ENCODE data around the gene METAP1D.
A peak's percentile ranks its signal among the peaks of the same experiment; 100 is the strongest.
"Not testable (repeated sequence)": the region's sequence is repeated elsewhere in the genome, so short reads cannot be mapped to it uniquely, and the experiment has no call there.

METAP1D gene

DNA sequence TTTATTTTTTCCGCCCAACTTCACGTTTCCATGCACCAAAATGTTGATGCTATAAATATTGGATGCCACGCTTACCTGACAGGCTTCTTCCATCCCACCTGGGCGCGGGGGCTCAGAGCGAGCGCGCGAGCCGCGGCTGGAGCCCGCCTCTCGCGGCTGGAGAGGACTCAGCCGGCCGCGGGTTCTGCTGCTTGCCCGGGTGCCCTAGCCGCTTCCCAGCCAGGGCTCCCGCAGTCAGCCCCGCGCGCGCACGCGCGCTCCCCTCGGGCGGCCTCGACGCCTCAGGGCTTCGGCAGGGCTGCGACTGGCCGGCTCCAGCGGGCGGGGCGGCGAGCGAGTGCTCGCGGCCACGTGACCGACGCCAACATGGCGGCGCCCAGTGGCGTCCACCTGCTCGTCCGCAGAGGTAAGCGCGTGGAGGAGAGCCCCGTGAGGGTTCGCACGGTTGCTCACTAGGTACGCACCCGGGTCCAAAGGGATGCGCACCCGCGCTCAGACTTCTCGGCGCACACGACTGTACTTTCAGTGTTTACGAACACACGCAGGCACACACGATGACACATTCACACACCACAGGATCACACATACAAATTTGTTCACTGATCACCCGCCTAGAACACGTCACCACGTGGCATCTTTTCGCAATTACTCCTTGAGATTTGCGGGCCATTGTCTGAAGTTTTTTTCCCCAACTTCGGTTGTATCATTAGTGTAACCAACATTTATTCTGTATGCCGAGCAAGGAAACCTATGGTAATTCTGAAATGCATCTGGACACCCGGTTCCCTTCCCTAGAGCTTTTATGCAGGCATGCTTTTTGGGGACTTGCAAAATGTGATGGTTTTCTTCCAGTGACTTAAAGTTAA, at the start of gene METAP1D:
Gene METAP1D (plus strand): TSS at position 350 of the 866 bp plus-strand sequence. CDS start 17 bp downstream, at position 367.
- peak; percentile 92 for DNase-seq (ENCODE audit: low spot score)

DNA sequence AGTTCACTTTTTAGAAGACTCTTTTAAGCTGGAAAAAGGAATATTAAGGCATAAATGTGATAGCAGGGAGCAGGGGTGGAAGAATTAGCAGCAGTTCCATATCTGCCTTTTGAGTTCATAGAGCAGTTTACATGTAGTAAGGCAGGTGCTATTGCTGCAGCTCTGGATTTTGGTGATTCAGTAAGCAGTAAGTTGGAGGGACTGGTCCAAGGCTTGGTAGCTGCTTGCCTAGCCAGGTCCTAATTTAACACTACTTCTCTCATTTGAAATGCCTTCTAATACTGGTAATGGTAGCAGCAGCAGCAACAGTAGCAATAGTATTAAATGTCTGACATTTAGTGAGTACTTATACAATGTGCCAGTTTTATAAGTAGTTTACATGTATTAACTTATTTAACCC, 47.5 kb upstream of the METAP1D start:
- no peak for DNase-seq (ENCODE audit: low spot score)

DNA sequence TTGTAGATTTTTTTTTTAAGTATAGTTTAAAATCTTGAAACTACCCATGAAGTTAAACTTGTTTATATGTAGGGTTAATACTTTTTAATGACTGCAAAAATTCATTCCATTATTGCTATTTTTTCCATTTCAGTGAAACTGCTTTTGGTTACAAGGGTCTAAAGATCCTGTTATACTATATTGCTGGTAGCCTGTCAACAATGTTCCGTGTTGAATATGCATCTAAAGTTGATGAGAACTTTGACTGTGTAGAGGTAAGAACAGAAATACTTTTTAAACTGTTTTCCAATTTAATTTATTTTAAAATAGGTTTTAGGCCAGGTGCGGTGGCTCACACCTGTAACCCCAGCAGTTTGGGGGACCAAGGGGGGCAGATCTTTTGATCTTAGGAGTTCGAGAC, 47.0 kb upstream of the METAP1D start:
- DNase-seq (ENCODE audit: low spot score) = no peak

DNA sequence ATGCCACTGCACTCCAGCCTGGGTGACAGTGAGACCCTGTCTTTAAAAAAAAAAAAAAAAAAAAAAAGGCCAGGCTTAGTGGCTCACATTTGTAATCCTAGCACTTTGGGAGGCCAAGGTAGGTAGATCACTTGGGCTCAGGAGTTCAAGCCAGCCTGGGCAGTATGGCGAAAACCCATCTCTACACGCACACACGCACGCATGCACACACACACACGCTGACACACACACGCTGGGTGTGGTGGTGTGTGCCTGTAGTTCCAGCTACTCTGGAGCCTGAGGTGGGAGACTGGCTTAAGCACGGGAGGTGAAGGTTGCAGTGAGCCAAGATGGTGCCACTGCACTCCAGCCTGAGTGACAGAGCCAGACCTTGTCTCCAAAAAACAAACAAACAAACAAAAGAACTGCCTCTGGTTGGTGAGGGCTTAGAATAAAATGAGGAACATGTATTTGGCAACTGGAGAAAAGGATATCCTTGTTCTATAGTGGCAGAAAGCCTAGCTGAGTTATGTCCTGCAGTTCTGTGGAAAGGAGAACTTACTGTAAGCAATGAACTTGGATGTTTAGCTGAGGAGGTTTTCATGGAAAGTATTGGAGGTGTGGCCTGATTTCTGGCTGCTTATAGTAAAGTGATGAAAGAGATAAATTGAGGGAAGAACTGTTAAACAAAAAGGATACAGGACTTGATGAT, 43.5 kb upstream of the METAP1D start:
- no peak for DNase-seq (ENCODE audit: low spot score)

DNA sequence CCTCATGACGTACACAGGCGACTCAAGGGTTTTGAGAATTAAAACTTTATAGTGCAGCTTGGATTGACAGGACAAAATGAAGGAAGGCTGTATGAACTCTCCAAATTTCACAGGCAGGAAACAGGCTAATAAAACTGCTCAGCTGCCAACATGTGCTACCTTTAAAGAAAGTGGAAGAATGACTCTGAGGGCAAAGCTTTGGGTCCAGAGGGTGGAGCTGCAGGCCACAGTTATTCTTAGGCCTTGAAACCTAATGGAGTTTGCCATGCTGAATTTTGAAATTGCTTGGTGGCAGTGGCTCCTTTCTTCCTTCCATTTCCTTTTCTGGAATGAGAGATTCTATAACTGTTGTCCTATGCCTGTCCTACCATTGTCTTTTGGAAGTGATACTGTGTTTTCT, 42.7 kb upstream of the METAP1D start:
- no peak for DNase-seq (ENCODE audit: low spot score)

DNA sequence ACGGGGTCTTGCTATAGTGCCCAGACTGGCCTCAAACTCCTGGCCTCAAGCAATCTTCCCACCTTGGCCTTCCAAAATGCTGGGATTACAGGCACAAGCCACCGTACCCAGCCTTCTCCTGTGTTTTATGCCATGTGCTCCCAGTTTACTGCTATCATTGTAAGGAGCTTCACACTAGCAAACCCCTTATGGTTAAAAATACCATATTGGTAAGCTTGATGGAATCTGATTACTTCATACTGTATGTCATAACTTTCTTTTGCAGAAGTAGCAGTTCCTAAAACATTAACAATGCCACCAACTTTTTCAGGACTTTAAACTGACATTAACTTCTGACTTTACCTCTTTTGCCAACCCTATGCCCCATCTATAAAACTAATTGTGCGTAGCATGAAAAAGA, 41.3 kb upstream of the METAP1D start:
- no peak for DNase-seq (ENCODE audit: low spot score)

DNA sequence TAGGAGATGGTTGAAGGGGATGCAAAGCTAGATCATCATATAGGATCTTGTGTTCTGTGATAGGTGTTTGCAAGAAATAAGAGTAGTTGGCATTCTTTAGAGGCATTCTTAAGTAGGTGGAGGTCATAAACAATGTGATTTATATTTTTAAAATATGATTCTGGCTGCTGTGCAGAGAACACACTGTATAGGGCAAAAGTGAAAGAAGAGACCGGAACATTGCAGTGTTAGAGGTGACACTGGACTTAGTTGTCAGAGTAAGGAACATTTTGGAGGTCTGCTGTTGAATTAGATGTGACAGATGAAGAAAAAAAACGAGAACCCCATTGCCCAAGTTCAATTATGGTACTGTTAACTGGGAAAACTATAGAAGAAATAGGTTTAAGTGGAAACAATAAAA, 39.8 kb upstream of the METAP1D start:
- no peak for DNase-seq (ENCODE audit: low spot score)

DNA sequence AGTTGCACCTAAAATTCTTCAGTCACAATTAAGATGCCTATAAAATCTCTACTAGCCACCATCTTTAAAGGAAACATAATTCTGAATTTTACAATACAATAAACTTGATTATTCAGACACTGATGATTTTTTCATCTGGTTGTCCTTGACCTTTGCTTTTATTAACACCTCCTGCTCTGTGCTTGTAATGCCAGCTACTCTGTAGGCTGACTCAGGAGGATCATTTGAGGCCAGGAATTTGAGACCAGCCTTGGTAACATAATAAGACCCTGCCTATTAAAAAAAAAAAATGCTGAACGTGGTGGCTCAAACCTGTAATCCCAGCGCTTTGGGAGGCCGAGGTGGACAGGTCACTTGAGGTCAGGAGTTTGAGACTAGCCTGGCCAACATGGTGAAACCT, 39.2 kb upstream of the METAP1D start:
- DNase-seq (ENCODE audit: low spot score) = no peak

DNA sequence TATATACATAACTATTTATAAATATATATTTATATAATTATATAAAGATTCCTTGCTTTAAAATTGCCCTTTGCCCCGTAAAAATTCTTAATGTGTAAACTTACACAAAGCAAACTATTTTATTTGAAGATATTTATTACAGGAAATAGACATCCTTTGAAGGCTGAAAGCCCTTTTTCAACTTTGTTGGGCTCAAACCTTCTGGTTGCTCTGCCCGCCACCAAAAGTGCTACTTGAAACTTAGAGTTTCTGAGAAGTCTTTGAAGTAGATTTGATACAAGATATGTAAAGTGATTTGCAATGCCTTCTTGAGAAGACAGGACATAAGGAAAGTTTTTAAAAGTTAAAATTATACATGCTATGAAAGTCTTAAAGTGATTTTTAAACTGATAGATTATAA, 36.6 kb upstream of the METAP1D start:
- no peak for DNase-seq (ENCODE audit: low spot score)

DNA sequence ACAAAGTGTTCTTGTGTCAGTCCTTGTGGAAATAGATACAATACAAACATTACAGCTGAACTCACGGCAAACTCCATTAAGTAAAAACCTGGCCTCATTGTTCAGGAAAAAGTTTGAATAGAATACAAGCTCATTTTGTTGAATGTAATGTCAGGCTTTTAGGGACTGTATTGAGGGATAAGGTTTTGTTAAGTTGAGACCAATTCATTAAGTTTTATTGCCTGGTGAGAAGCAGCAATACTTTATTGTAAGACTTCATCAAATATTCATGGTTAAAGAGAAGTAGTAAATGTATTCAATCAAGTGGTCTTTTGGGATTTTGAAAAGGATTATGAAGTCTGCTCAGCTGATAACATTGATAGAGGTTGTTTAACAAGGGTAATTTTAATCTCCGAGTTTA, 35.4 kb upstream of the METAP1D start:
- DNase-seq (ENCODE audit: low spot score) = no peak

DNA sequence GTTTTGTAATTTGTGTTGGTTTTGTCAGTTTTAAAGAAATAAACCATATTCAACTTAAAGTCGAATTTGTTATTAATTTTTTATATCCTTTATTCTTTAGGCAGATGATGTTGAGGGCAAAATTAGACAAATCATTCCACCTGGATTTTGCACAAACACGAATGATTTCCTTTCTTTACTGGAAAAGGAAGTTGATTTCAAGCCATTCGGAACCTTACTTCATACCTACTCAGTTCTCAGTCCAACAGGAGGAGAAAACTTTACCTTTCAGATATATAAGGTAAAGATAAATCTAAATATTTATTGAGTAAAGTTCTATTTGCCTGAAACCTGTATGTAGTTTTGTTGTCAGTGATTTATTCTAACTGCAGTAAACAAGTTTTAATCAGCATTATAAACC, 34.5 kb upstream of the METAP1D start:
- no peak for DNase-seq (ENCODE audit: low spot score)

DNA sequence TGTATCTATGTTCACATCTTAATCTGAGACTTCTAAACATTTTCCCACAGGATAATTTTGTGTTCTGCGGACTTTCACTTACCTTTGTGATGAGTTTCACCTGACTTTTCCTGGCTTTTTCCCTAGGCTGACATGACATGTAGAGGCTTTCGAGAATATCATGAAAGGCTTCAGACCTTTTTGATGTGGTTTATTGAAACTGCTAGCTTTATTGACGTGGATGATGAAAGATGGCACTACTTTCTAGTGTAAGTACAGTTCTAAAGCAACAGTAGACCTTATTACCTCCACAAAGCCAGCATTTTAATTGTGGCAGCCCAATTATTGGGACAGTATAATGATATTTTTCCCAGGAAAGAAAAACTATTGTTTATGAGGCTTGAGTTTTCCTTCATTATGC, 34.1 kb upstream of the METAP1D start:
- no peak for DNase-seq (ENCODE audit: low spot score)

DNA sequence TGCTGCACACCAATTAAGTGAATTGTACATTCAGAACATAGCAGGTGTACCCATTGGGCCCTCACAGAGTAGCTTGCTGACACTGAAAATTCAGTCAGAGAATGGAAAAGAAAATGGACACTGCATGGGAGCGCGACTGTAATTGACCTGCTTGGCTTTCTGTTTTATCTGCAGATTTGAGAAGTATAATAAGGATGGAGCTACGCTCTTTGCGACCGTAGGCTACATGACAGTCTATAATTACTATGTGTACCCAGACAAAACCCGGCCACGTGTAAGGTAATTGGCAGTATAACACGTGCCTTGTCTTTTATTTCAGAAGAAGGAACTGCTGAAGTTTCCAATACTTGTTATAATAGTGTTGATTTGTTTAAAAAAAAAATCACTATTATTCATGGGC, 33.5 kb upstream of the METAP1D start:
- DNase-seq (ENCODE audit: low spot score) = no peak

DNA sequence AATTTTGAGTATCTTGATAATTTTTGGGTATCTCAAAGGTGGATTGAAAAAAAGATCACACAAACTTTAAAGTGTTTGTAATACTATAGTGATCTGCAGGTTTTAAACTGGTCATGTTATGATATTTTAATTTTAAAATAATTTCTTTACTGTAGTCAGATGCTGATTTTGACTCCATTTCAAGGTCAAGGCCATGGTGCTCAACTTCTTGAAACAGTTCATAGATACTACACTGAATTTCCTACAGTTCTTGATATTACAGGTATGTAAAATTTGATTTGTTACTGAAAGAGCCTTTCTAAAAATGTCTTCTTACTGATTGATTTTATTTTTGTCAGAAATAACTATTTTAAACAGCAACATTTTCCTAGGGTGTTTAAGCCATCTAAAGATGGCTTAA, 33.1 kb upstream of the METAP1D start:
- no peak for DNase-seq (ENCODE audit: low spot score)

DNA sequence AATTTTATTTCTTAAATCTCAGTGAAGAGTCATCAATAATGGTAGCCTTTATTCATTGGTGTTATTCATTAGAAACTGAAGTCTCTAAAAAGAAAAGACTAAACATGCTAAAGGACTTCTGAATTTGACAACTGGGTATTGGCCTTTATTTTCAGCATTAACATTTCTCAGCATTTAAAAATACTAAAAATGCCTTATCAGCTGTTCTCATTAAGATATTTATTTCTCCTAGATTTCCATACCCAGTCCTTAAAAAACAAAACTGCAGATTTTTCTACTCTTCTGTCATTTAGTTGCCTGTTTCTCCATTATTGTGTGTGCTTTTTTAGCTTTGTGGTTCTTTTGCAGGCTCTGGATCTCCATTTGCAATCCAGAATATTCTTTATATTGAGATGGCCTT, 31.2 kb upstream of the METAP1D start:
- DNase-seq (ENCODE audit: low spot score) = no peak

DNA sequence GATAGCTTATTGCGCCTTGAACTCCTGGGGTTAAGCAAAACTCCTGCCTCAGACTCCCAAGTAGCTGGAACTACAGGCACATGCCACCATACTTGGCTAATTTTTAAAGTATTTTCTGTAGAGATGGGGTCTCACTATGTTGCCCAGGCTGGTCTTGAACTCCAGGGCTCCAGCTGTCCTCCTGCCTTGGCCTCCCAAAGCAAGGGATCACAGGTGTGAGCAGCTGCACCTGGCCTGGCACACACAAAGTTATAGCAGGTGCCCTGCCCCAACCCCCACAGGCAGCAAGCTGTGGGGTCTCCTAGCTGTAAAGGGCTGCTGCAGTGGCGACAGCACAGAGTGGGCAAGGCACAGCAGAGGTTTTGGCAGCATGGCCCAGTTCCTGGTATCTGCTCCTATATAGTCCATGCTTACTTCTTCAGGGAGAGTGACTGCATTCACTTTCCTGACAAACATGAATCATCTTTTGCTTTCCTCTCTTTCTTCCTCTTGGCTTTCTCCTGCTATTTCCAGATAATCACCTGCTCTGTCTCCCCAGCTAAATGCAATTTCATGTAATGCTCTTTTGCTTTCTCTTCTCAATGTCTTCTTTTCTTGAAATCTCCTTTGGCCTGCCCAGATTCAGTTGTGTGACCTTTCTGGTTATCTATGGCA, 27.3 kb upstream of the METAP1D start:
- no peak for DNase-seq (ENCODE audit: low spot score)

DNA sequence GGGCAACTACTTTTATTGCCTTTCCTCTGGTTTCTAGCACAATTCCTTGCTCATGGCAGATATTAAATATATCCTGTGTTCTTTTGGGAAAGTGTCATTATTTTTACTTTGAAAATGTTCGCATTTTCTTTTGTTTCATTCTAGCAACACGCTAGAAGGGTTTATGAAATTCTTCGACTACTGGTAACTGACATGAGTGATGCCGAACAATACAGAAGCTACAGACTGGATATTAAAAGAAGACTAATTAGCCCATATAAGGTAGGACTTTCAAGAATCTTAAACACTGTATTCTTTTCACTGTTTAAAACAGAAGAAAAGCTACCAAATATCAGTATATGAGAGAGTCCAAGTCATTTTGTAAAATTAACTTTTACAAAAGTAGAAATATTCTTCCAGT, 20.6 kb upstream of the METAP1D start:
- no peak for DNase-seq (ENCODE audit: low spot score)

DNA sequence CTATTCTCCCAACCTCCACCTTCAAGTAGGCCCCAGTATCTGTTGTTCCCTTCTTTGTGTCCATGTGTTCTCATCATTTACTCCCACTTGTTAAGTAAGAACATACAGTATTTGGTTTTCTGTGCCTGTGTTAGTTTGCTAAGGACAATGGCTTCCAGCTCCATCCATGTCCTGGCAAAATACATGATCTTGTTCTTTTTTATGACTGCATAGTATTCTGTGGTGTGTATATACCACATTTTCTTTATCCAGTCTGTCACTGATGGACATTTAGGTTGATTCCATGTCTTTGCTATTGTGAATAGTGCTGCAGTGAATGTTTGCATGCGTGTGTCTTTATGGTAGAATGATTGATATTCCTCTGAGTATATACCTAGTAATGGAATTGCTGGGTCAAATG, 15.8 kb upstream of the METAP1D start:
- DNase-seq (ENCODE audit: low spot score) = not testable (repeated sequence)

DNA sequence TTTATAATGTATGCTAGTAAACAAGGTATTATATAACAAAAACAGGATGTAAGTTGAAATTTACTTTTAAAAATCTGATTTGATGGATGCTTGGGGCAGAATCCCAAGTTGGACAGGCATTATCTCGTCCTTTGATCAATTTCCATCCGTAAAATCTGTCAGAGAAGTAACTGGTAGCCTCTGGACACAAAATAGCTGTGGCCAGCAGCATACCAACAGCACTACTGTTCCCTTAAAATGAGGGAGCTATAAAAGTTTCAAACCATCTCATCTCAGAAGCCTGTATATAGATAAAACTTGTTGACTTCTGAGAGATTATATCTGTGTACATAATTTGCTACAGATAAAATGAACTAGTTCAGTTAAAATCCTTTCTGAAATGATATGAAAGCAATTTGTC, 14.7 kb upstream of the METAP1D start:
- no peak for DNase-seq (ENCODE audit: low spot score)

DNA sequence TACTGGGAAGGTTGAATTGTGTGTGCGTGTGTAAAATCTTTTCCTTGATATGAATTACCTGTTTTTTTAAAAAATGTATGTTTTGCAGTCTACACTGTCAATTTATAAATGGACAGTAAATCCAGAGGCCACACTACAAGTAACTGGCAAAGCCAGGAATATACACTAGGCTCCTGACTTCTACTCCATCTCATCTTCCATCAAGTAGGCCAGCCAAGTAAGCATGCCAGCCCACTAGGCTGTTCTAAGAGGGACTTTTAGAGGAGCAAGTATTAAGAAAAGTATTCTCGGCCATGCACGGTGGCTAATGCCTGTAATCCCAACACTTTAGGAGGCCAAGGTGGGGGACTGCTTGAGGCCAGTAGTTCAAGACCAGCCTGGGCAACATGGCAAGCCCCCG, 13.0 kb upstream of the METAP1D start:
- DNase-seq (ENCODE audit: low spot score) = no peak

DNA sequence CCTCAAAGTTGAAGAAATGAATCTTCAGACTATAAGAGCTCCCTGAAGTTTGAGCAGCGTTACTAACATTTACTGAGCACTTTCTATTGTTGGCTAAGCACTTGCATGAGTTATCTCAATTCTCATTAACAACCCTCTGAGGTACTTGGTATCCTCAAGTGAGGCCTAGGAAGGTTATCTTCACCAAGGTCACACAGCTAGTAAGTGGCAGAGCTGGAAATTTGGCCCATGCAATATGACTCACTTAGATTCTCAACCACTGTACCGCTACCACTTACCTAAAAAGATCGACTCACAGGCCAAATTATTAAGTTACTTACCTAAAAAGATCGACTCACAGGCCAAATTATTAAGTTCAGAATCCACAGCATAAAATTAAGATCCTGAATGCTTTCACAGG, 8.7 kb upstream of the METAP1D start:
- no peak for DNase-seq (ENCODE audit: low spot score)

DNA sequence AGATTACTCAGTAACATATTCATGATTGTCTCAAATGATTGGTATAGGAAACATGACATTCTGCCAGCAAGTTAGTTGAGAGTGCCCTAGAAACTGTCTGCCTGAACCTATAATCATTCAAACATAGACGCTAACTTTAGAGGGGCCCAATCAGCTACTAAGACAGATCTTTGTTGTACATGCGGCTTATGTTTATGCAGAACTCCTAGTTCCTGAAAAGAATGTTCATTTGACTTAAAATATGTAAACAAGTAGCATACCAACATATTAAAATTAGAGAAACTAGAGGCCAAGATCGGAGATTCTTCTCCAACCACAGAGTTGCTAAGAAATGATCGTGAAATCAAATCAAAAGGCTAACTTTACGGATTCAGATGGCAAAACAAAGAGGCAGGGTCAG, 4.2 kb upstream of the METAP1D start:
- DNase-seq (ENCODE audit: low spot score) = no peak

DNA sequence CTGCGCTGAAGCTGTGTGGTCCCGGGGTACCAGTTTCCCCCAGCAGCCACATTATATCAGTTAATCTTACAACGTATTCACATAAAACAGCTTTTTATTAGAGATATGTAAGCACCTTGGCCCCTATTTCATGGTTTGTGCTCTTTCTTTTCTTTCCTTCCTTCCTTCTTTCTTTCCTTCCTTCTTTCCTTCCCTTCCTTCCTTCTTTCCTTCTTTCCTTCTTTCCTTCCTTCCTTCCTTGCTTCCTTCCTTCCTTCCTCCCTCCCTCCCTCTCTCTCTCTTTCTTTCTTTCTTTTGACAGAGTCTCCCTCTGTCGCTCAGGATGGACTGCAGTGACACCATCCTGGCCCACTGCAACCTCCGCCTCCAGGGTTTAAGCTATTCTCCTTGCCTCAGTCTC, 3.7 kb upstream of the METAP1D start:
- no peak for DNase-seq (ENCODE audit: low spot score)

Measured in putamen (tissue), 1 donor.